ENCODE data around the gene LRMDA.

Gene LRMDA

GRCh38 chr10:76031769-76032699 lies 600.6 kb downstream of the LRMDA start:
- H3K27me3 ChIP-seq (ENCODE audit: insufficient read depth, low read length, poor library complexity, severe bottlenecking): no peaks in the 10 kb centered on the region
- H3K9me2 ChIP-seq (replicated peaks; ENCODE audit: low read depth, low read length): no peaks in the 10 kb centered on the region
- H3K4me2 ChIP-seq (ENCODE audit: low read depth, low read length, poor library complexity, severe bottlenecking): no peak overlapping the region
- H3K36me3 ChIP-seq (ENCODE audit: insufficient read depth, low read length): no peaks in the 10 kb centered on the region
- H3K4me3 ChIP-seq (ENCODE audit: low read length, poor library complexity, severe bottlenecking): no peak overlapping the region
- H3K9ac ChIP-seq (ENCODE audit: low read depth, low read length, poor library complexity, severe bottlenecking): no peak overlapping the region
- H3K9me3 ChIP-seq (ENCODE audit: insufficient read depth, low read depth, low read length): no peaks in the 10 kb centered on the region
- no peaks in the 10 kb centered on the region for H3K4me1 ChIP-seq (ENCODE audit: insufficient read depth, low read length, poor library complexity, severe bottlenecking)
- H4K20me1 ChIP-seq (ENCODE audit: insufficient read depth, low read length, poor library complexity, severe bottlenecking): no peaks in the 10 kb centered on the region
- no peaks in the 10 kb centered on the region for H3K79me2 ChIP-seq (ENCODE audit: insufficient read depth, low read length)
- TF ChIP-seq, protein P1, sequence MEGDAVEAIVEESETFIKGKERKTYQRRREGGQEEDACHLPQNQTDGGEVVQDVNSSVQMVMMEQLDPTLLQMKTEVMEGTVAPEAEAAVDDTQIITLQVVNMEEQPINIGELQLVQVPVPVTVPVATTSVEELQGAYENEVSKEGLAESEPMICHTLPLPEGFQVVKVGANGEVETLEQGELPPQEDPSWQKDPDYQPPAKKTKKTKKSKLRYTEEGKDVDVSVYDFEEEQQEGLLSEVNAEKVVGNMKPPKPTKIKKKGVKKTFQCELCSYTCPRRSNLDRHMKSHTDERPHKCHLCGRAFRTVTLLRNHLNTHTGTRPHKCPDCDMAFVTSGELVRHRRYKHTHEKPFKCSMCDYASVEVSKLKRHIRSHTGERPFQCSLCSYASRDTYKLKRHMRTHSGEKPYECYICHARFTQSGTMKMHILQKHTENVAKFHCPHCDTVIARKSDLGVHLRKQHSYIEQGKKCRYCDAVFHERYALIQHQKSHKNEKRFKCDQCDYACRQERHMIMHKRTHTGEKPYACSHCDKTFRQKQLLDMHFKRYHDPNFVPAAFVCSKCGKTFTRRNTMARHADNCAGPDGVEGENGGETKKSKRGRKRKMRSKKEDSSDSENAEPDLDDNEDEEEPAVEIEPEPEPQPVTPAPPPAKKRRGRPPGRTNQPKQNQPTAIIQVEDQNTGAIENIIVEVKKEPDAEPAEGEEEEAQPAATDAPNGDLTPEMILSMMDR (conservative IDR thresholded peaks at IDR 0.05; ENCODE audit: low read length): no peak
- no peak for TF ChIP-seq EZH2phosphoT487 (IDR thresholded peaks at IDR 0.05; ENCODE audit: borderline replicate concordance)
- no peak overlapping the region for H2AFZ ChIP-seq (ENCODE audit: low read length)
- no peaks in the 10 kb centered on the region for H3F3A ChIP-seq (ENCODE audit: low read depth)

GRCh38 chr10:76032700-76033039 lies 601.2 kb downstream of the LRMDA start:
- no peaks in the 10 kb centered on the region for H3K9me2 ChIP-seq (replicated peaks; ENCODE audit: low read depth, low read length)
- H3K9me3 ChIP-seq (ENCODE audit: insufficient read depth, low read depth, low read length): no peaks in the 10 kb centered on the region
- H3F3A ChIP-seq (ENCODE audit: low read depth): no peaks in the 10 kb centered on the region
- H3K79me2 ChIP-seq (ENCODE audit: insufficient read depth, low read length): no peaks in the 10 kb centered on the region
- H2AFZ ChIP-seq (ENCODE audit: low read length): no peak overlapping the region
- no peaks in the 10 kb centered on the region for H3K36me3 ChIP-seq (ENCODE audit: insufficient read depth, low read length)
- no peak overlapping the region for H3K9ac ChIP-seq (ENCODE audit: low read depth, low read length, poor library complexity, severe bottlenecking)
- TF ChIP-seq, protein P1 (conservative IDR thresholded peaks at IDR 0.05; ENCODE audit: low read length): no peak
- H3K4me1 ChIP-seq (ENCODE audit: insufficient read depth, low read length, poor library complexity, severe bottlenecking): no peaks in the 10 kb centered on the region
- no peak overlapping the region for H3K4me2 ChIP-seq (ENCODE audit: low read depth, low read length, poor library complexity, severe bottlenecking)
- no peak overlapping the region for H3K4me3 ChIP-seq (ENCODE audit: low read length, poor library complexity, severe bottlenecking)
- no peaks in the 10 kb centered on the region for H4K20me1 ChIP-seq (ENCODE audit: insufficient read depth, low read length, poor library complexity, severe bottlenecking)
- no peaks in the 10 kb centered on the region for H3K27me3 ChIP-seq (ENCODE audit: insufficient read depth, low read length, poor library complexity, severe bottlenecking)

GRCh38 chr10:76033457-76034196 lies 602.2 kb downstream of the LRMDA start:
- Histone ChIP-seq H3K4me3 (ENCODE audit: low read length, poor library complexity, severe bottlenecking) (no peak overlapping the region), H3K79me2 (ENCODE audit: insufficient read depth, low read length) (no peaks in the 10 kb centered on the region), H3F3A (ENCODE audit: low read depth) (no peaks in the 10 kb centered on the region), H3K9me3 (ENCODE audit: insufficient read depth, low read depth, low read length) (no peaks in the 10 kb centered on the region), H3K9ac (ENCODE audit: low read depth, low read length, poor library complexity, severe bottlenecking) (no peak overlapping the region), H3K36me3 (ENCODE audit: insufficient read depth, low read length) (no peaks in the 10 kb centered on the region), H3K27me3 (ENCODE audit: insufficient read depth, low read length, poor library complexity, severe bottlenecking) (no peaks in the 10 kb centered on the region), H4K20me1 (ENCODE audit: insufficient read depth, low read length, poor library complexity, severe bottlenecking) (no peaks in the 10 kb centered on the region), H2AFZ (ENCODE audit: low read length) (no peak overlapping the region), H3K4me2 (ENCODE audit: low read depth, low read length, poor library complexity, severe bottlenecking) (no peak overlapping the region), H3K9me2 (replicated peaks; ENCODE audit: low read depth, low read length) (no peaks in the 10 kb centered on the region), H3K4me1 (ENCODE audit: insufficient read depth, low read length, poor library complexity, severe bottlenecking) (no peaks in the 10 kb centered on the region)
- TF ChIP-seq EZH2phosphoT487 (IDR thresholded peaks at IDR 0.05; ENCODE audit: borderline replicate concordance): no peak
- TF ChIP-seq, protein P1 (conservative IDR thresholded peaks at IDR 0.05; ENCODE audit: low read length): 0 out of 2 replicates have a peak, but pooled peaks have one; percentile 18

Measured in Loucy (cell line).